Spleen (tissue), 11 donors: ENCODE results near the gene ITPKB. TPM values are rescaled to one million over a fixed set of nuclear protein-coding genes. Genes with fewer than 3 reads are reported as not detected.
A peak's percentile ranks its signal among the peaks of the same experiment; 100 is the strongest.

Experiments used
- DNase-seq: peaks from one replicate; pipeline ENCODE4 v3.0.0-alpha.2; 2020
- H3K27ac ChIP-seq, 8 donors: fragments of 200-600 bp; sonication (generic) in 7 of 8; 1 replicate in 4 of 8; 2 replicates in 4 of 8; pipeline versions ENCODE4 v1.5.0 to v1.8.0; 2016 to 2021; ENCODE audit warnings: inconsistent platforms in 4 of 8, mild to moderate bottlenecking in 4 of 8, moderate library complexity in 1 of 8
- H3K27me3 ChIP-seq, 7 donors: fragments of 200-600 bp; sonication (generic) in 6 of 7; replicated peaks in 1 of 7; 1 replicate in 4 of 7; 2 replicates in 3 of 7; pipeline versions ENCODE4 v1.5.0 to v1.8.0; 2016 to 2021; ENCODE audit warnings: inconsistent platforms in 3 of 7, mild to moderate bottlenecking in 1 of 7
- H3K36me3 ChIP-seq, 6 donors: fragments of 200-600 bp; sonication (generic) in 5 of 6; 1 replicate in 4 of 6; 2 replicates in 2 of 6; pipeline versions ENCODE4 v1.5.0 to v1.8.0; 2016 to 2021; ENCODE audit warnings: inconsistent platforms in 2 of 6
- H3K4me1 ChIP-seq, 6 donors: fragments of 200-600 bp; sonication (generic) in 5 of 6; 1 replicate in 3 of 6; 2 replicates in 3 of 6; pipeline versions ENCODE4 v1.5.0 to v1.8.0; 2016 to 2021; ENCODE audit warnings: inconsistent platforms in 3 of 6
- H3K4me3 ChIP-seq, 8 donors: fragments of 200-600 bp; sonication (generic) in 7 of 8; 1 replicate in 4 of 8; 2 replicates in 4 of 8; pipeline versions ENCODE4 v1.5.0 to v1.8.0; 2016 to 2021; ENCODE audit warnings: inconsistent platforms in 4 of 8, mild to moderate bottlenecking in 4 of 8, moderate library complexity in 2 of 8
- H3K9me3 ChIP-seq, 8 donors: fragments of 200-600 bp; sonication (generic) in 7 of 8; 1 replicate in 4 of 8; 2 replicates in 4 of 8; pipeline versions ENCODE4 v1.5.0 to v1.8.0; 2016 to 2021; ENCODE audit warnings: inconsistent platforms in 4 of 8
- CTCF ChIP-seq, 11 experiments: fragments of 200-600 bp in 7 of 11; fragments of 450-650 bp in 4 of 11; sonication (generic) in 4 of 11; IDR thresholded peaks in 8 of 11; conservative IDR thresholded peaks in 3 of 11; 1 replicate in 7 of 11; 2 replicates in 4 of 11; pipeline versions ENCODE4 v1.4.0 to v1.8.0; 2016 to 2021; ENCODE audit warnings: antibody characterized with exemption in 11 of 11, inconsistent platforms in 4 of 11, mild to moderate bottlenecking in 1 of 11
- POLR2A ChIP-seq, 3 donors: fragments of 450-650 bp; IDR thresholded peaks; one replicate each; pipeline ENCODE4 v1.5.1; 2017; ENCODE audit warnings: antibody characterized with exemption in 3 of 3, mild to moderate bottlenecking in 1 of 3
- POLR2AphosphoS5 ChIP-seq, 3 donors: sonication (generic); formaldehyde crosslinking; IDR thresholded peaks; one replicate each; pipeline ENCODE4 v1.5.1; 2017; ENCODE audit warnings: antibody characterized with exemption in 3 of 3
- WGBS, 5 donors: extraction: QIAGEN DNeasy Blood & Tissue Kit in 3 of 5; methylation state at CpG; one replicate each; pipeline versions ENCODE4 v1.1.5 to v1.1.7; 2013 to 2018; 5-methylcytosine and 5-hydroxymethylcytosine counted together
- intact Hi-C: fragments of 100-400 bp; cut with DNase I; formaldehyde crosslinking; loops from one replicate; pipeline ENCODE4 v1.15.0; 2023; ENCODE audit warnings: low total_unique reads
- polyA plus RNA-seq, 3 donors: library from polyadenylated mRNA; stranded (reverse); fragments of 200-250 nt; gene quantifications; one replicate each; pipeline ENCODE4 v1.2.1, GENCODE V29; 2013
- total RNA-seq, 7 donors: library from RNA; depleted of rRNA in 3 of 7; stranded (reverse); fragments of >200 nt in 3 of 7; fragmentation: NEBNext Ultra II Directional in 4 of 7; extraction: Animal tissue kit (Norgen Biotek cat#: 25700) in 4 of 7; gene quantifications; one replicate each; pipeline versions ENCODE4 v1.1.0 to v1.2.1, GENCODE V29; 2016 to 2021
- donor health status: healthy with polysubstance abuse.
- donor health status: DM: no; HTN: no; CAD: no; lungs with moderate emphysema.
- donor health status: DM: no; HTN: no; CAD: no.
- donor health status: Bipolar disorder and iron deficiency.
- donor health status: healthy.
- donor health status: DM: no; HTN: no; CAD: no.
- donor health status: DM: yes; HTN: yes; CAD: no.

The ITPKB gene
- total and polyA plus RNA-seq, 10 donors, result 8.5 to 74.6 (median 59.6) TPM

GRCh38 chr1:226606311-226607267, 132.5 kb downstream of the ITPKB start:
- intact Hi-C loops, result loop anchor here (10.0 kb wide), 1 partner anchor 182 kb away; no protein-coding TSS in a partner anchor
- 82 to 92% (median 89%) methylated on average over 8 to 11 of the region's 11 CpGs for WGBS, 5 donors

DNA sequence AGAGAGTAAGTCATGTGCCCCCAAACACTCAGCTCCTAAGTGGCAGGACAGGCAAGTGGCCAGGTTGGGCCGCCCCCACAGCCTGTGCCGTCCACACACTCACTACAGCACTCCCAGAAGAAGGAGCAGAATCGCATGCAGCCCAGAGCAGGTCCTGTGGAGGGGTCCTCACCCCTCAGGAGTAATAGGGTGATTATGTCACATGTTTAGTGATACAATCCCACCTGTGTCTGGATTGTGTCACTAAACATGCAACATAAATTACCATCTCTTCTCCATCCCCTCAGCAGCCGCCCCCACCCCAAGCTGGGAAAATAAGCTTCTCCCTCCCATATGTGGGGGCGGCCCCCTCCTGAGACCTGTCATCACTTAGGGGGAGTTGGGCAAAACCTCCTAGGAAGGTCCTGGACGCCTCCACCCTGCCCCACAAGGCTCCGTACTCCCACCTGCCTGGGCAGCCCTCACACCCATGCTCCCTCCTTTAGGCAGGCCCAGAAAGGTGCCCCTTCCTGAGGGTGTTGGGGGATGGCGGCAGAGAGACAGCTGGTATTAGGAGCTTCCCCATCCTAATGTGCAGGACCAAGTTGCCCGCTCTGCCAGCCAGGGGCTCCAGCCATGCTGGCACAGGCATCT, 133.6 kb downstream of the ITPKB start:
- H3K27ac ChIP-seq, result no peak overlapping the region
- no peaks in the 10 kb centered on the region for H3K36me3 ChIP-seq
- WGBS, 5 donors, result 86 to 98% (median 91%) methylated on average over 9 of the region's 9 CpGs
- H3K9me3 ChIP-seq, result no peaks in the 10 kb centered on the region
- peak; percentile 51 for DNase-seq
- TF ChIP-seq POLR2A (IDR thresholded peaks at IDR 0.05) (no peak), POLR2AphosphoS5 (IDR thresholded peaks at IDR 0.05) (no peak), CTCF (IDR thresholded peaks at IDR 0.05 in 8 of 11, conservative IDR thresholded peaks at IDR 0.05 in 3 of 11) (no peak)
- H3K4me1 ChIP-seq, result peaks cover 0 to 30% (median 14%) of the 10 kb centered on the region in 6 donors
- no peak overlapping the region for H3K4me3 ChIP-seq
- H3K27me3 ChIP-seq, result peaks cover 0 to 12% (median 4%) of the 10 kb centered on the region in 7 donors
- intact Hi-C loops, result loop anchor here (10.0 kb wide), 1 partner anchor 181 kb away; no protein-coding TSS in a partner anchor

More at GRCh38 chr1:226606311-226607267, 132.5 kb downstream of the ITPKB start:
- TF ChIP-seq CTCF (IDR thresholded peaks at IDR 0.05 in 8 of 11, conservative IDR thresholded peaks at IDR 0.05 in 3 of 11), result no peak
- TF ChIP-seq POLR2A (IDR thresholded peaks at IDR 0.05), result no peak
- TF ChIP-seq POLR2AphosphoS5 (IDR thresholded peaks at IDR 0.05), result no peak
- no peaks in the 10 kb centered on the region for H3K36me3 ChIP-seq
- H3K4me3 ChIP-seq, result no peak overlapping the region
- H3K27me3 ChIP-seq, result peaks cover 0 to 12% (median 4%) of the 10 kb centered on the region in 7 donors
- H3K9me3 ChIP-seq, result no peaks in the 10 kb centered on the region
- peak; percentile 60 for DNase-seq
- no peak overlapping the region for H3K27ac ChIP-seq
- peaks cover 0 to 30% (median 14%) of the 10 kb centered on the region in 6 donors for H3K4me1 ChIP-seq

DNA sequence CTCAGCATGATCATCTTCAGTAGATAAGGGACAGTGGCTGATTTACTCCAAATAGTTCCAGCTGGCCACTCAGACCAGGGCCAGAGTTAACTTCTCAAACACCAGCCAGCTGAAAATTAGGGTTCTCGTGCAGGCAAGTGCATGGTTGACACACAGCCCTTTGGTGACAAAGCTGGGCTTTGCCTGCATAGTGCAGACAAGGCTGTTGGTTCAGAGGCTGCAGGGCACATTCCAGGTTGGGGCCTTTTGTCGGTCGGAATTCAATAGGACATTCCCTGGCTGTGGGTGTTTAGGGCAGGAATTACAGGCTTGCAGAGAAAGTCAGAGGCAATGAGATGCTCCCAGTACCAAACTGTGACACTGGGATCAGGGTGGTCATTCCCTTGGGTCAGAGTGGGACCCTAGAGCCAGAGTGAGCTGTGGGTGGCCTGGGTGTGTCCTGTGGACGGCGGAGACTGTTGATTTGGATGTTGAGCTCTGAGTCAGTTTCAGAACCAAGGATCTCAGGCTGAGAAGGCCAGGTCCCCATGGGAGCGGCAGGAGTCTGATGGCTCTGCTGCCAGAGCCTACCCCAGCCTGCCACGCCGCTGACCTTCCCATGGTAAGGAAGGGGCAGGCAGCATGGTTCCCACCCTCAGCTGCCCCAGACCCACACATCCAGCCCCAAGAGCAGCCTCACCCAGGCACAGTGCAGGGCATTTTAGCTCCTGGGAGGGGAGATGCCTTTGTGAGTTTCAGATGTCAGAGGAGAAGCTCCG, 134.3 kb downstream of the ITPKB start:
- WGBS, 5 donors, result 80 to 93% (median 89%) methylated on average over 6 to 9 of the region's 9 CpGs
- intact Hi-C loops, result loop anchor here (10.0 kb wide), 1 partner anchor 180 kb away; no protein-coding TSS in a partner anchor
- H3K4me1 ChIP-seq, result peaks cover 0 to 30% (median 14%) of the 10 kb centered on the region in 6 donors
- DNase-seq, result peak; percentile 47
- H3K27me3 ChIP-seq, result peaks cover 0 to 12% (median 4%) of the 10 kb centered on the region in 7 donors
- H3K9me3 ChIP-seq, result no peaks in the 10 kb centered on the region
- no peaks in the 10 kb centered on the region for H3K36me3 ChIP-seq
- no peak overlapping the region for H3K27ac ChIP-seq
- H3K4me3 ChIP-seq, result no peak overlapping the region
- TF ChIP-seq POLR2AphosphoS5 (IDR thresholded peaks at IDR 0.05) (no peak), CTCF (IDR thresholded peaks at IDR 0.05 in 8 of 11, conservative IDR thresholded peaks at IDR 0.05 in 3 of 11) (no peak), POLR2A (IDR thresholded peaks at IDR 0.05) (no peak)
